ENCODE measurements around the gene CNPY4.

The CNPY4 gene

DNA sequence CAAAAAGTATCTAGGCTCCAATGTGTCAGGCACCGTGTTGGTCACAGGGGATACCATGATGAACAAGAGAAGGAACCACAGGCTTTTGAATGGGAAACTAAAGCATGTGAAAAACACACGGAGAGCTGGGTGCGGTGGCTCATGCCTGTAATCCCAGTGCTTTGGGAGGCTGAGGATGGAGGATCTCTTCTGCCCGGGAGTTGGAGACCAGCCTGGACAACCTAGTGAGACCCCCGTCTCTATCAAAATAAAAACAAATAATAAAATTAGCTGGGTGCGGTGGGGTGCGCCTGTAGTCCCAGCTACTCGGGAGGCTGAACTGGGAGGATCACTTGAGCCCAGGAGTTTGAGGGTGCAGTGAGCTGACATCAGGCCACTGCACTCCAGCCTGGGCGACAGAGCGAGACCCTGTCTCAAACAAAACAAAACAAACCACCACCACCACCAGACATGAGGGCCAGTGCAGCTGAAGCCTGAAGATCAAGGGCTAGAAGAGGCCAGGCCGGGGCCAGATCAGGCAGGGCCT, 31.3 kb upstream of the CNPY4 start:
- TF ChIP-seq CTCF (IDR thresholded peaks at IDR 0.05; ENCODE audit: low read depth, low read length) = no peak
- DNase-seq (ENCODE audit: extremely low read depth, low read depth) = no peak

DNA sequence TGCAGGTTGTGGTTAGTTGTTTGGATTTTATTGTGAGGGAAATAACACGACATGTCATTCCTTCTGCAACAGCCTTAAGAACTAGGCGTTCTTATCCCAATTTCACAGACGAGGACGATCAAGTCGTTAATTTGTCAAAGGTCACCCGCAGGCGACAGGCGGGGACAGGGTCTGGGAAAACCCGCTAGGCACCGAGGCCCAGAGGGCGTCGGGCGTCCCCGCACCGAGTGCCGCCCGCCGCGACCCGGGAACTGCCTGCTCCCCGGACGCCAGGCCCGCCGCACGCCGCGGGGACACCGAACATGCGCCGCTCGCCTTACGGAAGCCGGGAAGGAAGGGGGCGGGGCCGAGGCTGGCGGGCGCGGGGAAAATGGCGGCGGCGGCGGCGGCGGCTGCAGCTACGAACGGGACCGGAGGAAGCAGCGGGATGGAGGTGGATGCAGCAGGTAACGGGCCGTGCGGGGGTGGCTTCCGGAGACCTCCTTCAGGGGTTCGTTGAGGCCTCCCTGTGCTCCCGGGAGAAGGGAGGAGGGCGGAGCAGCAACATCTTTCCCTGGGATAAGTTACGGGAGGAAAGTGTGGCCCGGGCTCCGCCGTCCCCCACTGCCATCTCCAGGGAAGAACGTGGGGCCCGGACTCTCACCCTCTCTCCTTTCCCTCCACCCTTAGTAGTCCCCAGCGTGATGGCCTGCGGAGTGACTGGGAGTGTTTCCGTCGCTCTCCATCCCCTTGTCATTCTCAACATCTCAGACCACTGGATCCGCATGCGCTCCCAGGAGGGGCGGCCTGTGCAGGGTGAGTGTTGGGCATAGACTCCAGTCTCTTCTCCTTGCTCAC, 30.6 kb upstream of the CNPY4 start, which contains the start of gene COPS6:
Gene COPS6, plus strand, starts transcription at position 349 of the 837 bp plus-strand sequence. Its CDS starts 22 bp downstream, at position 371.
- TF ChIP-seq CTCF (IDR thresholded peaks at IDR 0.05; ENCODE audit: low read depth, low read length) = no peak
- no peak for DNase-seq (ENCODE audit: extremely low read depth, low read depth)

- DNase-seq (ENCODE audit: extremely low read depth, low read depth) = no peak
- no peak for TF ChIP-seq CTCF (IDR thresholded peaks at IDR 0.05; ENCODE audit: low read depth, low read length)
These were observed 29.8 kb upstream of the CNPY4 start for GRCh38 chr7:100089458-100090196.

DNA sequence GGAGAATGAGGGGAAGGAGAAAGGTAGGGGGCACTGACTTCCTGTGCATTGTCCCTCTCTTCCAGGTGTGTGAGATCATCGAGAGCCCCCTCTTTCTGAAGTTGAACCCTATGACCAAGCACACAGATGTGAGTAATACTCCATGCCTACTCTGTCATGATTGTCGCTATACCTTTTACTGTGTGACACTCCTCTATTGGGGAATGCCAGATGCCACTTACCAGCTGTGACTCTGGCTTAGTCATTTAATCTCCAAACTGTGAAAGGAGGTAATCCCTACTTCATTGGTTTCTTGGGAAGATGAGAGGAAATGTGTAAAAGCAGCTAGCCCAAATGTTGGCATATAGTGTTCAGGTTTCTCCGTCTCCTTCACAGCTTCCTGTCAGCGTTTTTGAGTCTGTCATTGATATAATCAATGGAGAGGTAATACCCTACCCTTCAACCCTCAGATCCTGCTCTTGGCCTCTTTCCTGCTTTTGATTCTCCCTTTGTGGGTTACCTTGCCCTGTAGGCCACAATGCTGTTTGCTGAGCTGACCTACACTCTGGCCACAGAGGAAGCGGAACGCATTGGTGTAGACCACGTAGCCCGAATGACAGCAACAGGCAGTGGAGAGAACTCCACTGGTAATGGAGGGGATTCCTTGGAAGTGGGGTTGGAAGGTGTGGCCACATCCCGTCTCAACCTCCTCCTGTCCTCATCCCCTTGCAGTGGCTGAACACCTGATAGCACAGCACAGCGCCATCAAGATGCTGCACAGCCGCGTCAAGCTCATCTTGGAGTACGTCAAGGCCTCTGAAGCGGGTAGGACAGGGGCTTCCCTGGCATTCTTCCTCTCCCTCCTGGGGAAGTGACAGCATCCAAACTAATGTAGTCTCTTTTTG, 28.7 kb upstream of the CNPY4 start:
- DNase-seq (ENCODE audit: extremely low read depth, low read depth) = no peak
- TF ChIP-seq CTCF (IDR thresholded peaks at IDR 0.05; ENCODE audit: low read depth, low read length) = no peak

GRCh38 chr7:100091411-100092181, 27.8 kb upstream of the CNPY4 start:
- no peak for DNase-seq (ENCODE audit: extremely low read depth, low read depth)
- no peak for TF ChIP-seq CTCF (IDR thresholded peaks at IDR 0.05; ENCODE audit: low read depth, low read length)

- no peak for DNase-seq (ENCODE audit: extremely low read depth, low read depth)
- TF ChIP-seq CTCF (IDR thresholded peaks at IDR 0.05; ENCODE audit: low read depth, low read length) = no peak
These were observed 26.4 kb upstream of the CNPY4 start for GRCh38 chr7:100093054-100093453.

All from AG09319 (cell line).